ENCODE measurements around the gene PTH1R.

Gene PTH1R

GRCh38 chr3:46922426-46922825 lies 44.9 kb downstream of the PTH1R start:
- no peak overlapping the region for H3K27ac ChIP-seq (ENCODE audit: low read depth, low read length)
- 96% methylated on average over 4 of the region's 4 CpGs for WGBS

GRCh38 chr3:46922871-46923558 lies 45.5 kb downstream of the PTH1R start:
- 93% methylated on average over 16 of the region's 16 CpGs for WGBS
- H3K9ac ChIP-seq (ENCODE audit: low read depth, low read length): no peak overlapping the region
- H3K4me3 ChIP-seq (ENCODE audit: low read length): no peak overlapping the region
- no peaks in the 10 kb centered on the region for H3K4me1 ChIP-seq (ENCODE audit: insufficient read depth, low read length)
- H3K9me3 ChIP-seq (ENCODE audit: insufficient read depth, low read depth, low read length): peaks cover 7% of the 10 kb centered on the region; the same call in 1 of the 2 replicates
- H3K27ac ChIP-seq (ENCODE audit: low read depth, low read length): no peak overlapping the region
- no peaks in the 10 kb centered on the region for H3K27me3 ChIP-seq (ENCODE audit: insufficient read depth, low read length)
- peaks cover 88% of the 10 kb centered on the region for H3K36me3 ChIP-seq (ENCODE audit: insufficient read depth, low read length)

More at GRCh38 chr3:46922426-46922825, 44.9 kb downstream of the PTH1R start:
- Histone ChIP-seq H3K27me3 (ENCODE audit: insufficient read depth, low read length) (no peaks in the 10 kb centered on the region), H3K9ac (ENCODE audit: low read depth, low read length) (no peak overlapping the region), H3K36me3 (ENCODE audit: insufficient read depth, low read length) (peaks cover 90% of the 10 kb centered on the region), H3K9me3 (ENCODE audit: insufficient read depth, low read depth, low read length) (peaks cover 13% of the 10 kb centered on the region), H3K4me1 (ENCODE audit: insufficient read depth, low read length) (no peaks in the 10 kb centered on the region), H3K4me3 (ENCODE audit: low read length) (no peak overlapping the region)

- H3K4me1 ChIP-seq (ENCODE audit: insufficient read depth, low read length): no peaks in the 10 kb centered on the region
- 61% methylated on average over 11 of the region's 11 CpGs for WGBS
- H3K36me3 ChIP-seq (ENCODE audit: insufficient read depth, low read length): peaks cover 88% of the 10 kb centered on the region
- H3K9ac ChIP-seq (ENCODE audit: low read depth, low read length): no peak overlapping the region
- no peaks in the 10 kb centered on the region for H3K9me3 ChIP-seq (ENCODE audit: insufficient read depth, low read depth, low read length)
- no peak overlapping the region for H3K27ac ChIP-seq (ENCODE audit: low read depth, low read length)
- H3K4me3 ChIP-seq (ENCODE audit: low read length): no peak overlapping the region
- H3K27me3 ChIP-seq (ENCODE audit: insufficient read depth, low read length): no peaks in the 10 kb centered on the region
These were observed 46.2 kb downstream of the PTH1R start for GRCh38 chr3:46923559-46924350.

GRCh38 chr3:46924921-46925584 lies 47.5 kb downstream of the PTH1R start:
- H3K9me3 ChIP-seq (ENCODE audit: insufficient read depth, low read depth, low read length): no peaks in the 10 kb centered on the region
- H3K36me3 ChIP-seq (ENCODE audit: insufficient read depth, low read length): peaks cover 82% of the 10 kb centered on the region
- no peak overlapping the region for H3K9ac ChIP-seq (ENCODE audit: low read depth, low read length)
- H3K4me3 ChIP-seq (ENCODE audit: low read length): no peak overlapping the region
- H3K4me1 ChIP-seq (ENCODE audit: insufficient read depth, low read length): no peaks in the 10 kb centered on the region
- H3K27me3 ChIP-seq (ENCODE audit: insufficient read depth, low read length): no peaks in the 10 kb centered on the region
- 94% methylated on average over 9 of the region's 10 CpGs for WGBS
- no peak overlapping the region for H3K27ac ChIP-seq (ENCODE audit: low read depth, low read length)

- peaks cover 77% of the 10 kb centered on the region for H3K36me3 ChIP-seq (ENCODE audit: insufficient read depth, low read length)
These were observed 48.0 kb downstream of the PTH1R start for GRCh38 chr3:46925585-46925934.

GRCh38 chr3:46926039-46926438 lies 48.5 kb downstream of the PTH1R start:
- WGBS: 90% methylated on average over 6 of the region's 6 CpGs
- H3K4me1 ChIP-seq (ENCODE audit: insufficient read depth, low read length): peaks cover 6% of the 10 kb centered on the region; the same call in 1 of the 2 replicates
- no peak overlapping the region for H3K27ac ChIP-seq (ENCODE audit: low read depth, low read length)
- H3K4me3 ChIP-seq (ENCODE audit: low read length): no peak overlapping the region
- H3K9ac ChIP-seq (ENCODE audit: low read depth, low read length): no peak overlapping the region
- H3K27me3 ChIP-seq (ENCODE audit: insufficient read depth, low read length): no peaks in the 10 kb centered on the region
- no peaks in the 10 kb centered on the region for H3K9me3 ChIP-seq (ENCODE audit: insufficient read depth, low read depth, low read length)
- H3K36me3 ChIP-seq (ENCODE audit: insufficient read depth, low read length): peaks cover 73% of the 10 kb centered on the region

More at GRCh38 chr3:46925585-46925934, 48.0 kb downstream of the PTH1R start:
- peaks cover 1% of the 10 kb centered on the region; the same call in 1 of the 2 replicates for H3K4me1 ChIP-seq (ENCODE audit: insufficient read depth, low read length)
- H3K9ac ChIP-seq (ENCODE audit: low read depth, low read length): no peak overlapping the region
- 90% methylated on average over 5 of the region's 5 CpGs for WGBS
- H3K27ac ChIP-seq (ENCODE audit: low read depth, low read length): no peak overlapping the region
- no peaks in the 10 kb centered on the region for H3K9me3 ChIP-seq (ENCODE audit: insufficient read depth, low read depth, low read length)
- H3K4me3 ChIP-seq (ENCODE audit: low read length): no peak overlapping the region
- no peaks in the 10 kb centered on the region for H3K27me3 ChIP-seq (ENCODE audit: insufficient read depth, low read length)

- Histone ChIP-seq H3K36me3 (ENCODE audit: insufficient read depth, low read length) (peaks cover 68% of the 10 kb centered on the region), H3K9me3 (ENCODE audit: insufficient read depth, low read depth, low read length) (no peaks in the 10 kb centered on the region), H3K27me3 (ENCODE audit: insufficient read depth, low read length) (no peaks in the 10 kb centered on the region), H3K4me3 (ENCODE audit: low read length) (no peak overlapping the region), H3K9ac (ENCODE audit: low read depth, low read length) (no peak overlapping the region), H3K27ac (ENCODE audit: low read depth, low read length) (no peak overlapping the region; the same call in 1 of the 2 replicates), H3K4me1 (ENCODE audit: insufficient read depth, low read length) (peaks cover 9% of the 10 kb centered on the region; the same call in 1 of the 2 replicates)
- WGBS: 94% methylated on average over 6 of the region's 6 CpGs
These were observed 48.9 kb downstream of the PTH1R start for GRCh38 chr3:46926447-46926846.

- Histone ChIP-seq H3K9ac (ENCODE audit: low read depth, low read length) (no peak overlapping the region), H3K36me3 (ENCODE audit: insufficient read depth, low read length) (peaks cover 62% of the 10 kb centered on the region), H3K27ac (ENCODE audit: low read depth, low read length) (no peak overlapping the region), H3K4me1 (ENCODE audit: insufficient read depth, low read length) (peaks cover 15% of the 10 kb centered on the region), H3K4me3 (ENCODE audit: low read length) (no peak overlapping the region), H3K9me3 (ENCODE audit: insufficient read depth, low read depth, low read length) (no peaks in the 10 kb centered on the region), H3K27me3 (ENCODE audit: insufficient read depth, low read length) (no peaks in the 10 kb centered on the region)
- 94% methylated on average over 15 of the region's 15 CpGs for WGBS
These were observed 49.6 kb downstream of the PTH1R start for GRCh38 chr3:46926871-46927717.

- no peak overlapping the region for H3K9ac ChIP-seq (ENCODE audit: low read depth, low read length)
- no peaks in the 10 kb centered on the region for H3K9me3 ChIP-seq (ENCODE audit: insufficient read depth, low read depth, low read length)
- H3K4me3 ChIP-seq (ENCODE audit: low read length): no peak overlapping the region
- no peak overlapping the region for H3K27ac ChIP-seq (ENCODE audit: low read depth, low read length)
- H3K36me3 ChIP-seq (ENCODE audit: insufficient read depth, low read length): peaks cover 56% of the 10 kb centered on the region
- WGBS: 98% methylated on average over 6 of the region's 6 CpGs
- H3K4me1 ChIP-seq (ENCODE audit: insufficient read depth, low read length): peaks cover 16% of the 10 kb centered on the region
- H3K27me3 ChIP-seq (ENCODE audit: insufficient read depth, low read length): no peaks in the 10 kb centered on the region
These were observed 50.2 kb downstream of the PTH1R start for GRCh38 chr3:46927718-46928073.

GRCh38 chr3:46928282-46928681 lies 50.8 kb downstream of the PTH1R start:
- no peaks in the 10 kb centered on the region for H3K9me3 ChIP-seq (ENCODE audit: insufficient read depth, low read depth, low read length)
- H3K9ac ChIP-seq (ENCODE audit: low read depth, low read length): no peak overlapping the region
- 95% methylated on average over 1 of the region's 1 CpG for WGBS
- no peak overlapping the region for H3K4me3 ChIP-seq (ENCODE audit: low read length)
- H3K4me1 ChIP-seq (ENCODE audit: insufficient read depth, low read length): peaks cover 16% of the 10 kb centered on the region
- no peak overlapping the region for H3K27ac ChIP-seq (ENCODE audit: low read depth, low read length)
- H3K36me3 ChIP-seq (ENCODE audit: insufficient read depth, low read length): peaks cover 50% of the 10 kb centered on the region
- H3K27me3 ChIP-seq (ENCODE audit: insufficient read depth, low read length): no peaks in the 10 kb centered on the region
